ENCODE results near the gene ZBTB42.

Gene ZBTB42

DNA sequence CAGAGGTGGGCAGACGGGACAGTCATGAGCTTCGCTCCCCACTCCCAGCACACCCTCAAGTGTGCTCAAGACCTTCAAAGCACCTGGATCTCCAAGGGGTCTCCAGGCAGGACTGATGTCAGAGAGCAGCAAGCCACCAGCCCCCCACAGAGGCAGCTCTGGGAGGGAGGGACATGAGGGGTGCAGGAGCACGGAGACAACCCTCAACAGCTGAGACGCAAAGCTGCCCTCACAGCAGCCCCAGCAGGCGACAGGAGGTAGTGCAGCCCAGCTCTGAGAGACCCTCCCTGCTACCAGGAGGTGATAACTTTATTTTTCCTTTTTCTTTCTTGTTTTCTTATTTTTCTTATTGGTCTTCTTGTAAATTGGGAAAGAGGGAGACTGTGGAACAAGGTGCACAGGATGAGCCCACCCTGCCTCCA is 30.0 kb upstream of the ZBTB42 start:
- no peak for DNase-seq (ENCODE audit: low spot score)
- H3K27ac ChIP-seq = no peak overlapping the region
- no peak overlapping the region for H3K4me3 ChIP-seq
- TF ChIP-seq, protein P1, sequence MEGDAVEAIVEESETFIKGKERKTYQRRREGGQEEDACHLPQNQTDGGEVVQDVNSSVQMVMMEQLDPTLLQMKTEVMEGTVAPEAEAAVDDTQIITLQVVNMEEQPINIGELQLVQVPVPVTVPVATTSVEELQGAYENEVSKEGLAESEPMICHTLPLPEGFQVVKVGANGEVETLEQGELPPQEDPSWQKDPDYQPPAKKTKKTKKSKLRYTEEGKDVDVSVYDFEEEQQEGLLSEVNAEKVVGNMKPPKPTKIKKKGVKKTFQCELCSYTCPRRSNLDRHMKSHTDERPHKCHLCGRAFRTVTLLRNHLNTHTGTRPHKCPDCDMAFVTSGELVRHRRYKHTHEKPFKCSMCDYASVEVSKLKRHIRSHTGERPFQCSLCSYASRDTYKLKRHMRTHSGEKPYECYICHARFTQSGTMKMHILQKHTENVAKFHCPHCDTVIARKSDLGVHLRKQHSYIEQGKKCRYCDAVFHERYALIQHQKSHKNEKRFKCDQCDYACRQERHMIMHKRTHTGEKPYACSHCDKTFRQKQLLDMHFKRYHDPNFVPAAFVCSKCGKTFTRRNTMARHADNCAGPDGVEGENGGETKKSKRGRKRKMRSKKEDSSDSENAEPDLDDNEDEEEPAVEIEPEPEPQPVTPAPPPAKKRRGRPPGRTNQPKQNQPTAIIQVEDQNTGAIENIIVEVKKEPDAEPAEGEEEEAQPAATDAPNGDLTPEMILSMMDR (IDR thresholded peaks at IDR 0.05) = no peak

DNA sequence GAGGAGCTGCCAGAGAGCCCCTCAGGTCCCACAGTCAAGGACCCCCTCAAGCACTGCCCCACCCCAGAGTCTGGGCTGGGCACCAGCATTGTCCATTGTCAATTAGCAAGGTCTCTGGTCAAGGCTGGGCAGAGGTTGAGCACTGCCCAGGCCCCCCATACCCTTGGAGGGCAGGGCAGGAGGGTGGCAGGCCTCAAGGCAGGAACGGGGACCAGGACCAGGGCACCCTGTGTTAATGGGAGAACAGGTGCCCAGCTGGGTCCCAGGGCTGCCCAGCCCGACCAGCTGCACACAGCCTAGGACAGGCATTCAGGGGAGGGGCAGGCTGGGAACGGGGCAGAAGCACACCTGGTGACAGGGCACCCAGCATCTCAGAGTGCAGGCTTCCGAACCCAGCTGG is 29.5 kb upstream of the ZBTB42 start:
- no peak overlapping the region for H3K27ac ChIP-seq
- H3K4me3 ChIP-seq = no peak overlapping the region
- TF ChIP-seq, protein P1 (IDR thresholded peaks at IDR 0.05) = no peak
- DNase-seq (ENCODE audit: low spot score) = no peak

DNA sequence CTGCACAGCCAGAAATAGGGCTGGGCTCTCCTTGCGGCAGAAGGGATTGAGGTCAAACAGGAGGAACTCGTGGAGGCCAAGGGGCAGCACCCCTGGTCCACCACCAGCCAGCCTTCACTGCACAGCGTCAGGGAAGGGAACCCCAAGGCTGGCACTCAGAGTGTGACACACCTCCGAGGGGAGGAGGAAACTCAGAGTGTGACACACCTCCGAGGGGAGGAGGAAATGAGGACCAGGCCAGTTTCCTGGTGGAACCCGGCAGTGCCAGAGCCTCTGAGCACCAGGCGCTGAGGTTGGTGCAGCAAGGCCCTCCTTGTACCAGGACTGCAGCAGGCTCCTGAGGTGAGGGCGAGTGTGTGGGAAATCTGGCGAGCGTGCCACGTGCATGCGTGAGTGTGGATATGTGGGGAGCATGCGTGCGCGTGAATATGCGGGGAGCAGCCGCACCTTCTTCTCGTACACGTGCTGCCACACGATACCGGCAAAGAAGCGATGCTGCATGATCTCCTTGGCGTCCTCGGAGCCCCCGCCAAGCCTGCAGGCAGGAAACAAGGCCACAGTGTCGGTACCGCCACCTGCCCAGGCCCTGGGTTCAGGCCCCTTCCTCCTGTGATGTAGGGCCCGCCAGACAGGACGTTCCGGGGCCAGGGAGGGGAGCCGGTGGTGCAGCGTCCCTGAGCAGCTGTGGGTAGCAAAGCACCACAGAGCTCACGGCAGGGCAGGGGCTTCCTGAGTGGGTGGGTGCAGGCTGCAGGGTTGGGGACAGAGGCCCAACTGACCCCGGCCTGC is 28.8 kb upstream of the ZBTB42 start:
- H3K4me3 ChIP-seq = no peak overlapping the region
- DNase-seq (ENCODE audit: low spot score) = no peak
- H3K27ac ChIP-seq = no peak overlapping the region
- TF ChIP-seq, protein P1 (IDR thresholded peaks at IDR 0.05) = no peak

DNA sequence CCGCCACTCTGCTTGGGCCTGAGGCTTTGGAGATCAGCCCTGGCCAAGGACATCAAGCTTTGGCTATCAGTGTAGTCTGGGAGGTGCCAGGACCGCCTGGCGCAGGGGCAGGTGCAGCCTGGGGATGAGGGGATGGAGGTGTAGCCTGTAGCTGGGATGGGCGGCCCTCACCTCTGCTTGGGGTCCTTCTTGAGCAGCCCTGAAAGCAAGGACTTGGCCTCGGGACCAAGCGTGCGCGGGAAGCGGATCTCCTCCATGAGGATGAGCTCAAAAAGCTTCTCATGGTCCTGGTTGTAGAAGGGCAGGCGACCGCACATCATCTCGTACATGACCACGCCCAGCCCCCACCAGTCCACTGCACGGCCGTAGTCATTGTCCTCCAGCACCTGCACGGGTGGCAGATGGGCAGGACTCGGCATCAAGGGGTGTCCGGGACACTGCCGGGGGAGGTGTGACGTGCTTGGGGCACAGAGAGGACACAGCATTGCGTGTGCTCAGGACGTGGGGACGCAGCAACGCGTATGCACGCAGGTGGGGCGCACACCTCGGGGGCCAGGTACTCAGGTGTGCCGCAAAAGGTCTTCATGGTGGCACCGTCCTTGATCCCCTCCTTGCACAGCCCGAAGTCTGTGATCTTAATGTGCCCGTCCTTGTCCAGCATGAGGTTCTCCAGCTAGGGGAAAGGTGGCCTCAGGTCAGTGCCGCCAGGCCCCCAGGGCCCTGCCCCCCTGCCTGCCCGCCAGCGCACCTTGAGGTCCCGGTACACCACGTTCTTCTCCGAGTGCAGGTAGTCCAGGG is 28.0 kb upstream of the ZBTB42 start:
- TF ChIP-seq, protein P1 (IDR thresholded peaks at IDR 0.05) = no peak
- no peak overlapping the region for H3K27ac ChIP-seq
- no peak overlapping the region for H3K4me3 ChIP-seq
- no peak for DNase-seq (ENCODE audit: low spot score)

DNA sequence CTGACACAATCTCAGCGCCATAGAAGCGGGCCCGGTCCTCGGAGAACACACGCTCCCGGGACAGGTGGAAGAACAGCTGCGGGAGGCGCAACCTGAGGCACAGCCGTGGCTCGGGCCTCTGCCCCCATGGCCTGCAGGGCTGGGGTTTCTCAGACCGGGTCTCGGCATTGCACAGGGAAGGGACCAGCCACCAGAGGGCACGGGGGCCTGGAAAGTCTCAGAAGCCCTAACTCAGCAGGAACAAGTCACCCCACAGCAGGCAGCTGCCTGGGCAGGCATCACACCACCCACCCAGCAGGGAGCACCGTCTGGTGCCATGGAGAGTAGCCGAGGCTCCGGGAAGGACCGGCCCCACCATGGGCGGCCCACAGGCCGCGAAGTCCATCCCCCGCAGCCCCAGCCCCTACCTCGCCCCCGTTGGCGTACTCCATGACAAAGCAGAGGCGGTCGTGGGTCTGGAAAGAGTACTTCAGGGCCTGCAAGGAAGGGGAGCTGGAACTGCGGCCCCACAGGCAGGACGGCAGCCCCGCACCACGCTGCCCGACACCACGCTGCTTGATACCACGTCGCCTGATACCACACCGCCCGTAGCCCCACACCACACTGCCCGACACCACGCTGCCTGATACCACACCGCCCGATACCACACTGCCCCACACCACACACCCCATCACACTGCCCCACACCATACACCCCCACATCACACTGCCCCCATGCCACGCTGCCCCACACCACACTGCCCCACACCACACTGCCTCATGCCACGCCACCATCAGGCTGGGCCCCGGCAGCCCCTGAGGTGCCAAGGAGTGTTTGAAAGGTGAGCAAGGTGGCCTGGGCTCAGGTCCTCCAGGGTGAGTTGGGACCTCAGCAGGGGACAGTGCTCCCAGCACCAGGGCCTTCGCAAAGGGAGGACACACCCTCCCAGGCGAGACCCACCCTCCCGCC is 27.1 kb upstream of the ZBTB42 start:
- TF ChIP-seq, protein P1 (IDR thresholded peaks at IDR 0.05) = no peak
- DNase-seq (ENCODE audit: low spot score) = no peak
- H3K4me3 ChIP-seq = no peak overlapping the region
- no peak overlapping the region for H3K27ac ChIP-seq

DNA sequence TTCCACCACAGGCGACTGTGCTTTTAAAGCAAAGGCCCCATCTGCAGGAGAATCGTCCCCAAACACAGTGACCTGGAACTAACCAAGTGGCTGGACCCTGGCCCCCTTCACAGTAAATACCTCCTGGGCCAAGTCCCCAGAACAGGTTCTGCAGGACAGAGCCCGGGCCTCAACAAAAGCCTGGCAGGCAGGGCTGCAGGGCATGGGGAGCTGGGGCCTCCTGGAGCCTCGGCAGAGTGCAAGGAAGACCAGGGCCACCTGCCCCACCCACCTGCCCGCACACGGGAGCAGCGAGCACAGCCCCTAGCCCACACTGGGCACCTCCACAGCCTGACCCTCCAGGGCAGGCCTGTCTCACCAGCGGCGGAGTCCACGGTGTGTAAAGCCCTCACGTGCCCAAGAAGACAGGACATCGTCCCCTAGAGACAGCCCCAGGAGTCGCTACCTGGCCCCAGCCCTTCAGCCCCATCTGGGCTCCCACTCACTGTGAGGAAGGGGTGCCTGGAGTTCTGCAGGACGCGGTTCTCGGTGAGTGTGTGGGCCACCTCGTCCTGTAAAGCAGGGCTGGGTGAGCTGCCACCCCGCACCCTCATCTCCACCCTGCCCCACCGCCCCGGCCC is 26.3 kb upstream of the ZBTB42 start:
- Histone ChIP-seq H3K27ac (no peak overlapping the region), H3K4me3 (no peak overlapping the region)
- no peak for DNase-seq (ENCODE audit: low spot score)
- TF ChIP-seq, protein P1 (IDR thresholded peaks at IDR 0.05) = no peak

Data from coronary artery (tissue), 2 donors.